Activated naive CD4-positive, alpha-beta T cell treated with anti-CD3 and anti-CD28 coated beads, Interleukin-2, amount 50 U/mL, for 72 hours (primary cell): ENCODE data around the gene WDR54. TPM values are rescaled to one million over a fixed set of nuclear protein-coding genes. Genes with fewer than 3 reads are reported as not detected.
A peak's percentile ranks its signal among the peaks of the same experiment; 100 is the strongest.
"Not testable (repeated sequence)": the region's sequence is repeated elsewhere in the genome, so short reads cannot be mapped to it uniquely, and the experiment has no call there.

ENCODE experiments used
- ATAC-seq, 2 donors: fragments of 150-1000 bp; cut with Tn5 transposase; 2 replicates each; pipeline ENCODE4 v1.10.0; 2021; ENCODE audit warnings: mild to moderate bottlenecking in 2 of 2, moderate library complexity in 2 of 2
- DNase-seq, 2 donors: peaks; one replicate each; pipeline ENCODE4 v3.0.0; 2021 to 2022; ENCODE audit warnings: low spot score in 2 of 2
- H3K27ac Mint-ChIP-seq, 2 donors: one replicate each; pipeline ENCODE4 v1.8.0; 2022; ENCODE audit warnings: mild to moderate bottlenecking in 2 of 2, mixed read lengths in 2 of 2
- H3K36me3 Mint-ChIP-seq, 2 donors: one replicate each; pipeline ENCODE4 v1.8.0; 2022; ENCODE audit warnings: mixed read lengths in 2 of 2
- H3K9me3 Mint-ChIP-seq, 2 donors: one replicate each; pipeline ENCODE4 v1.8.0; 2022; ENCODE audit warnings: mixed read lengths in 2 of 2
- total RNA-seq, 2 donors: library from RNA; stranded (reverse); gene quantifications; one replicate each; pipeline ENCODE4 v1.2.3, GENCODE V29; 2022

WDR54 gene
- total RNA-seq, 2 donors from 2014 or later = 14.3 to 173 TPM

GRCh38 chr2:74439803-74440377, 18.4 kb downstream of the WDR54 start:
- ATAC-seq (no peak), DNase-seq (no peak)
- no peaks in the 10 kb centered on the region for H3K9me3 Mint-ChIP-seq
- H3K36me3 Mint-ChIP-seq = peaks cover 0 to 5% of the 10 kb centered on the region in 2 donors
- H3K27ac Mint-ChIP-seq = no peak overlapping the region

- ATAC-seq (peak; percentile 58 to 90), DNase-seq (peak in 1 of 2 donors; percentile 59)
- no peaks in the 10 kb centered on the region for H3K9me3 Mint-ChIP-seq
- H3K36me3 Mint-ChIP-seq = peaks cover 0 to 5% of the 10 kb centered on the region in 2 donors
- H3K27ac Mint-ChIP-seq = peak overlapping the region in 1 of 2 donors; percentile 14
Measured at GRCh38 chr2:74440378-74441169, 19.0 kb downstream of the WDR54 start.

GRCh38 chr2:74441170-74441689, 19.7 kb downstream of the WDR54 start:
- Mint-ChIP-seq H3K9me3 (no peaks in the 10 kb centered on the region), H3K36me3 (peaks cover 0 to 5% of the 10 kb centered on the region in 2 donors), H3K27ac (no peak overlapping the region)
- ATAC-seq = no peak
- DNase-seq = no peak

- Mint-ChIP-seq H3K9me3 (no peaks in the 10 kb centered on the region), H3K27ac (peak within 1 kb of the TSS in 1 of 2 donors; percentile 14)
Measured at GRCh38 chr2:74441690-74442482, 20.4 kb downstream of the WDR54 start, which contains the start of gene RTKN. Gene RTKN, minus strand, starts transcription at chr2:74441937. Its CDS starts 121 bp downstream, at chr2:74441816.

GRCh38 chr2:74442483-74443297, 21.2 kb downstream of the WDR54 start:
- ATAC-seq, H3K9me3 Mint-ChIP-seq, H3K27ac Mint-ChIP-seq, H3K36me3 Mint-ChIP-seq, DNase-seq: not testable (repeated sequence)

More at GRCh38 chr2:74441690-74442482, 20.4 kb downstream of the WDR54 start, which contains the start of gene RTKN:
- DNase-seq (no peak), ATAC-seq (peak; percentile 47 to 86)
- peaks cover 0 to 5% of the 10 kb centered on the region in 2 donors for H3K36me3 Mint-ChIP-seq

GRCh38 chr2:74444498-74445318, 23.2 kb downstream of the WDR54 start:
- H3K9me3 Mint-ChIP-seq = no peaks in the 10 kb centered on the region
- peaks cover 0 to 5% of the 10 kb centered on the region in 2 donors for H3K36me3 Mint-ChIP-seq
- ATAC-seq = no peak
- DNase-seq = no peak
- no peak overlapping the region for H3K27ac Mint-ChIP-seq

- DNase-seq = no peak
- peaks cover 0 to 1% of the 10 kb centered on the region in 2 donors for H3K36me3 Mint-ChIP-seq
- ATAC-seq = no peak
- H3K27ac Mint-ChIP-seq = no peak overlapping the region
- no peaks in the 10 kb centered on the region for H3K9me3 Mint-ChIP-seq
Measured at GRCh38 chr2:74447230-74447999, 25.9 kb downstream of the WDR54 start.

GRCh38 chr2:74448771-74449170, 27.2 kb downstream of the WDR54 start:
- no peaks in the 10 kb centered on the region for H3K9me3 Mint-ChIP-seq

GRCh38 chr2:74450570-74451190, 29.1 kb downstream of the WDR54 start:
- ATAC-seq (no peak), DNase-seq (no peak)
- Mint-ChIP-seq H3K36me3 (peaks cover 8 to 12% of the 10 kb centered on the region in 2 donors), H3K27ac (no peak overlapping the region), H3K9me3 (no peaks in the 10 kb centered on the region)

More at GRCh38 chr2:74448771-74449170, 27.2 kb downstream of the WDR54 start:
- H3K27ac Mint-ChIP-seq = no peak overlapping the region
- DNase-seq = no peak
- ATAC-seq = no peak
- no peaks in the 10 kb centered on the region for H3K36me3 Mint-ChIP-seq

GRCh38 chr2:74454654-74455511, 33.4 kb downstream of the WDR54 start, which contains the start of gene INO80B:
Gene INO80B, plus strand, starts transcription at chr2:74455087. Its CDS starts 30 bp downstream, at chr2:74455117.
- peaks cover 23 to 28% of the 10 kb centered on the region in 2 donors for H3K36me3 Mint-ChIP-seq
- no peaks in the 10 kb centered on the region for H3K9me3 Mint-ChIP-seq
- peak; percentile 57 to 67 for ATAC-seq
- H3K27ac Mint-ChIP-seq = peak within 1 kb of the TSS; percentile 95 to 97
- peak; percentile 98 for DNase-seq

GRCh38 chr2:74457129-74457548, 35.6 kb downstream of the WDR54 start:
- Mint-ChIP-seq H3K27ac (peak overlapping the region; percentile 94 to 95), H3K36me3 (peaks cover 23 to 33% of the 10 kb centered on the region in 2 donors), H3K9me3 (no peaks in the 10 kb centered on the region)
- DNase-seq (no peak), ATAC-seq (no peak)

- DNase-seq = peak; percentile 79 to 81
- peaks cover 23 to 33% of the 10 kb centered on the region in 2 donors for H3K36me3 Mint-ChIP-seq
Measured at GRCh38 chr2:74457549-74458131, 36.1 kb downstream of the WDR54 start.

More at GRCh38 chr2:74457549-74458131, 36.1 kb downstream of the WDR54 start:
- peak overlapping the region; percentile 95 to 99 for H3K27ac Mint-ChIP-seq
- no peaks in the 10 kb centered on the region for H3K9me3 Mint-ChIP-seq
- peak; percentile 19 to 51 for ATAC-seq
